HG03045 (cell line): ENCODE data around the gene IKBIP.
"Not testable (repeated sequence)": the region's sequence is repeated elsewhere in the genome, so short reads cannot be mapped to it uniquely, and the experiment has no call there.

Experiments
- ATAC-seq: cut with Tn5 transposase; IDR thresholded peaks from one replicate; pipeline ENCODE4 v1.9.1; 2021; ENCODE audit warnings: mild to moderate bottlenecking, moderate library complexity; ENCODE audit not compliant: unreplicated experiment

Gene IKBIP

DNA sequence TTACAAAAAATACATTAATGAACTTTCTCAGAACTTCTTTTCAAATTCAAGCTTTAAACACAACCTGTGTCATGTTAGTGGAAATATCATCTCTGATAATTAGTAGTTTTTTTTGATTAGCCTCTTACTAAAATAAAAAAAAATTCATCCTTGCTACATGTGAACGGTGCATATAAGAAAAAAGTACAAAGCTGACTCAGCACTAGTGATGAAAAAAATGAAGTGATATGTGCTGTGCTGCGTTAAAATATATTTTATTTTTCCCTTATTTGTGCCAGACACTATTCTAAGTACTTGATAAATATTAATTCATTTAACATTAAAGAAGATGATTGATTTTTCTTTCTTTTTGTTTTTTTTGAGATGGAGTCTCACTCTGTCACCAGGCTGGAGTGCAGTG lies 7.5 kb downstream of the IKBIP start:
- no peak for ATAC-seq

- peak; percentile 67 for ATAC-seq
Measured at GRCh38 chr12:98635657-98636323, 8.8 kb downstream of the IKBIP start.

DNA sequence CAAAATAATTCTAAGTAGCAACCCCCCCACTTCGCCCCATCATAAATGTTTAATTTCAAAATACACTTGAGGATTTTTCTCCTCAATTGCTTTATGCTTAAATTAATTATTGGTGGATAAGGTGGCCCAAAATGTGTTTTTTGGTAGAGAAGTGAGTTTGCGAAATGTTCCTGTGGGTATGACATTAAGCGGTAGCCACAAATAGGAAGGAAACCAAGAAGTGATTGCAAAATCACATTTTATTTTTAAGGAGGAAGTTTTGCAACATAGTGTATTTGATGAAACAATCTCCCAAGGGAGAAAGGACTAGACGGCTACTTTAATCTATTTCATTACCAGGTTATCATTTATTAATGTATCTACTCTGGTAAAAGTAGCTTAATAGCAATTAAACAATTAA lies 25.6 kb downstream of the IKBIP start:
- no peak for ATAC-seq

DNA sequence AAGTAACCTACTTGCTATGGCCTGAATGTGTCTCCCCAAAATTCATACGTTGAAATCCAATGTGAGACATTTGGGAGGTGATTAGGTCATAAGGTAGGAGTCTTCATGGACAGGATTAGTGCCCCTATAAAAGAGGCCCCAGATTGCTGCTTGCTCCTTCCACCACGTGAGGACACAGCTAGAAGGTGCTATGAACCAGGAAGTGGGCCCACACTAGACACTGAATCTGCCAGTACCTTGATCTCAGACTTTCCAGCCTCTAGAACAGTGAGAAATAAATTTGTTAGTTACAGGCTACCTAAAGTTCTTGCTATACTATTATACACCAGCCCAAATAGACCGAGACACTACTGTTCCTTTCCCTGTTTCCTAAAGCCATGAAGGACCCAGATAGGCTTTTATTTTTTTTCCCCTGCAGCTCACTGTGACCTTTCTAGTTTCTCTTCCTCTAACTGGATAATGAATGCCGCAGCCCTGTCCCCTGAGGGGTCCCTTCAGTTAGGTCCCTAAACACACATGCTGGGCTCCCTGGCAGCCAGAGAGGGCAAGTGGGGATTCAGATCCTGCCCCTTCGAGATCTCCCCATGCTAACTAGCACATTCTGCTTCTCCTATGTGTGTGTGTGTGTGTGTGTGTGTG lies 31.8 kb downstream of the IKBIP start:
- ATAC-seq: peak; percentile 65

GRCh38 chr12:98610596-98610995 lies 34.0 kb downstream of the IKBIP start:
- ATAC-seq: no peak

- no peak for ATAC-seq
Measured at GRCh38 chr12:98606359-98606988, 38.1 kb downstream of the IKBIP start.

DNA sequence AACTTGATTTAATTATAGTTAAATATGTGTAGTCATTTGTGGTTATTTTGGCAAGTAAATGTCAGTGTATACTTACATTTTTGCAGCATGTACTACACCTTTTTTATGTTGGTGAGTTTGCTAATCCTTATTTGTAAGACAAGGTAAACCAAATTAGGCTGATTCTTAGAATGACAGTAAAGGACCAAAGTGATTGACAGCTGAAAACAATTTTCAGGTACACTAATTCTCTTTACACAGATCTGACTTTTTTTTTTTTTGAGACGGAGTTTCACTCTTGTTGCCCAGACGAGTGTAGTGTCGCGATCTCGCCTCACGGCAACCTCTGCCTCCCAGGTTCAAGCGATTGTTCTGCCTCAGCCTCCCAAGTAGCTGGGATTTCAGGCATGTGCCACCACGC lies 42.7 kb downstream of the IKBIP start:
- no peak for ATAC-seq

DNA sequence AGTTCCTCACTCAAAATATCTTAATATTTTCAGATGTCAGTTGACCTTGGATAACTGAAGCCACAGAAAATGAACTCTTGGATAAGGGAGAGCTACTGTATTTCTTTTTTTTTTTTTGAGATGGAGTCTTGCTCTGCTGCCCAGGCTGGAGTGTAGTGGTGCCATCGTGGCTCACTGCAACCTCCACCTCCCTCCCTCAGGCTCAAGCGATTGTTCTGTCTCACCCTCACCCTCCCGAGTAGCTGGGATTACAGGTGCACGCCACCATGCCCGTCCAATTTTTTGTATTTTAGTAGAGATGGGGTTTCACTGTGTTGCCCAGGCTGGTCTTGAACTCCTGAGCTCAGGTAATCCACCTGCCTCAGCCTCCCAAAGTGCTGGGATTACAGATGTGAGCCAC lies 47.3 kb downstream of the IKBIP start:
- not testable (repeated sequence) for ATAC-seq

- no peak for ATAC-seq
Measured at GRCh38 chr12:98595243-98595988, 49.2 kb downstream of the IKBIP start.

GRCh38 chr12:98594050-98594835 lies 50.3 kb downstream of the IKBIP start:
- ATAC-seq: peak; percentile 2

GRCh38 chr12:98593351-98594049 lies 51.1 kb downstream of the IKBIP start, which contains the start of gene SLC25A3:
SLC25A3 (plus strand) TSS chr12:98593686; CDS start chr12:98593979, 293 bp downstream.
- peak; percentile 99 for ATAC-seq

DNA sequence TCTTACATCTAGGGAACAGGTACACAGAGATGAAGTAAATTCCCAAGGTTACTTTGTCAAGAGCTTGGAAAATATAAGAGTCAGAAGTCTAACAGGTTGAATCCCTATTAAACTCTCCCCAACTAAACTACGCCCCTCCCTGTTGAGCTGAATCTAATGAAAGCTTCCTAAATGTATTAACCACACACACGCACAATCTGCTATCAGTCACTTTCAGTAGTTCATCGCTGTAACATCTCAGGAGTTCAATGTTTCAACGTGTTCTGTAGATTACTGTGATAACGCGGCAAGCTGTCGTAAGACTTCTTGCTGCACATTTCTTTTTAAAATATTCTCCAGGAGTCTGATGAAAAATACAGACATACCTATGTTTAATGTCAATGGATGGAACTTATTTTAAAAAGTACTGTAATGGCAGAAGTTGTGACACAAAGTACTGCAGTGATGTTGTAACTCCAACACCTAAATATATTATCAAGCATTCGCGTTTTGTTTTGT lies 51.7 kb downstream of the IKBIP start:
- ATAC-seq: no peak

GRCh38 chr12:98591209-98591608 lies 53.4 kb downstream of the IKBIP start:
- no peak for ATAC-seq

GRCh38 chr12:98587084-98587483 lies 57.5 kb downstream of the IKBIP start:
- no peak for ATAC-seq

- ATAC-seq: no peak
Measured at GRCh38 chr12:98582093-98582492, 62.5 kb downstream of the IKBIP start.

DNA sequence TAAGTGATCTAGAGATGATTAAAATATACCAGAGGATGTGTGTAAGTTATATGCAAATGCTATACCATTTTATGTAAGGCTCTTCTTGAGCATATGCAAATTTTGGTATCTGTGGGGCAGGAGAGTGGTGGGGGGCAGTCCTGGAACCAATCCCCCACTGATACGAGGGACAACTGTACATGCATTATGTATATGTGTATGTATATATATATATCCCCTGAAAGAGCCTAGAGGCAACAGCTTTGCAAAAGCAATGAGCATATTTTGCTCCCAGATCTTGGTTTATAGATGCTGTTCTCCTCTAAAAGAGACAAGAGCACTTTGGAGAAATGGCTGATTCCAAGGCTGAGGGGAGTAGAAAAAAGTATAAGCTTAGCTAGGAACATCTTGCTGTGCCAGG lies 63.5 kb downstream of the IKBIP start:
- no peak for ATAC-seq

- ATAC-seq: no peak
Measured at GRCh38 chr12:98580695-98581094, 63.9 kb downstream of the IKBIP start.

- no peak for ATAC-seq
Measured at GRCh38 chr12:98579835-98580234, 64.8 kb downstream of the IKBIP start.

DNA sequence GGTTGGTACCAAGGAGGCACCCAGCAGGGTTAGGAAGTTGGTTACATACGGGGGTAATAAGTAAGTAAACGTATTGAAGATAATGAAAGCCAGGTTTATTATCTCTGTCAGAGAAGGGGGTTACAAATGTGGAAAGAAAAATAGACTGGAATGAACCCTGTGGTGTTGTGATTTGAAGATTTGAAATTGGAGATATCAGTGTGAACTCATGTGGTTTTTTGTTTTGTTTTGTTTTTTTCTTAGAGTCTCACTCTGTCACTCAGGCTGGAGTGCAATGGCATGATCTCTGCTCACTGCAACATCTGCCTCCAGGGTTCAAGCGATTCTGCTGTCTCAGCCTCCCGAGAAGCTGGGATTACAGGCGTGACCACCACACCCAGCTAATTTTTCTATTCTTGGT lies 65.2 kb downstream of the IKBIP start:
- no peak for ATAC-seq

DNA sequence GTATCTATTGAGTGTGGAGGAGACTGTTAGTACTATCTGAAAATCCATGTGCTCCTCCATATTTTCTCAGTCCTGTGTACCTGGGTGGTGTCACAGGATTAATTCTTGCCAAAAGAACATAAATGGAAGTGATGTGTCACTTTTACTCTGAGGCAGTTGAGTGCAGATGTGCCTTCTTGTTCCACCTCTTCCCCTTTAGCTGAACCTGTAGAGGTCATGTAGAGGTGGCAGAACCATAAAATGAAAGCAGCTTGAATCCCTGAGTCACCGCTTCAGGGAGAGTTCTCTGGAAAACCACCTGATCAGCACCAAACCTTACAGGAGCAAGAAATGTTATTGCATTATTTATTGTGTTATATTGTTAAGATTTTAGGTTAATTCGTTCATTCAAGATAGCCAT lies 65.8 kb downstream of the IKBIP start:
- no peak for ATAC-seq
